A549 (cell line): Measurements from ENCODE around the gene SLC6A2. TPM values are rescaled to one million over a fixed set of nuclear protein-coding genes. Genes with fewer than 3 reads are reported as not detected.

Experiments
- ATAC-seq, 2 experiments: fragments of 200-7000 bp in 1 of 2; fragments of >200 bp in 1 of 2; cut with Nextera tagmentation in 1 of 2; cut with Tn5 transposase in 1 of 2; 3 replicates each; pipeline versions ENCODE4 v1.8.0 to v1.9.1; 2018 to 2020; ENCODE audit warnings: mild to moderate bottlenecking in 1 of 2, moderate library complexity in 1 of 2
- CTCF ChIA-PET: fragments of 300-600 bp; sonication (Branson Sonifier 250); formaldehyde crosslinking; extraction: SDS; loops from one replicate; lab custom pipeline; 2021; ENCODE audit warnings: antibody characterized with exemption, inconsistent platforms; lab: Yijun Ruan, JAX
- POLR2A ChIA-PET: fragments of 350-600 bp; formaldehyde crosslinking; extraction: SDS; loops from one replicate; lab custom pipeline; 2021; ENCODE audit warnings: antibody characterized with exemption, inconsistent platforms; lab: Yijun Ruan, JAX
- DNase-seq, 2 experiments: peaks; one replicate each; pipeline versions ENCODE4 v3.0.0 to v3.0.0-alpha.2; 2011 to 2016; ENCODE audit warnings: low read depth in 1 of 2, low spot score in 1 of 2
- FAIRE-seq: peaks from 2 replicates; lab custom pipeline; 2011; peaks lifted over from hg19 to GRCh38; lab: Jason Lieb, UNC
- H3K27ac ChIP-seq, 2 experiments: fragments of >200 bp; sonication (Bioruptor Twin); formaldehyde crosslinking; 3 replicates each; pipeline ENCODE4 v1.5.1; 2016 to 2017
- H3K4me1 ChIP-seq: fragments of >200 bp; sonication (Bioruptor Twin); formaldehyde crosslinking; 3 replicates; pipeline ENCODE4 v1.6.1; 2016
- H3K4me2 ChIP-seq: fragments of >200 bp; sonication (Bioruptor Twin); formaldehyde crosslinking; 3 replicates; pipeline ENCODE4 v1.6.1; 2016
- H3K4me3 ChIP-seq: fragments of >200 bp; sonication (Bioruptor Twin); formaldehyde crosslinking; 3 replicates; pipeline ENCODE4 v1.5.1; 2016
- H3K9me3 ChIP-seq: fragments of >200 bp; sonication (Bioruptor Twin); formaldehyde crosslinking; 3 replicates; pipeline ENCODE4 v1.6.1; 2016
- CBX2 ChIP-seq: fragments of 200-600 bp; sonication (generic); IDR thresholded peaks from 2 replicates; pipeline ENCODE4 v1.6.1; 2016; ENCODE audit warnings: low read depth, mild to moderate bottlenecking, borderline replicate concordance
- CHD2 ChIP-seq: fragments of 150-350 bp; IDR thresholded peaks from 2 replicates; pipeline ENCODE4 v1.6.1; 2014; ENCODE audit warnings: low read length; ENCODE audit not compliant: partially characterized antibody
- CTCF ChIP-seq: fragments of >200 bp; sonication (Bioruptor Twin); formaldehyde crosslinking; IDR thresholded peaks from 3 replicates; pipeline ENCODE4 v1.5.1; 2016
- ESRRA ChIP-seq: fragments of 150-350 bp; IDR thresholded peaks from 2 replicates; pipeline ENCODE4 v1.6.1; 2014; ENCODE audit warnings: mild to moderate bottlenecking, low read length, borderline replicate concordance
- FOSB ChIP-seq: fragments of 250-450 bp; sonication (Bioruptor Pico); IDR thresholded peaks from 2 replicates; pipeline ENCODE4 v1.5.0; 2020; ENCODE audit warnings: mild to moderate bottlenecking, moderate library complexity
- HDAC2 ChIP-seq: fragments of 200-600 bp; sonication (generic); IDR thresholded peaks from 2 replicates; pipeline ENCODE4 v1.6.1; 2016
- HES2 ChIP-seq: fragments of >200 bp; sonication (Bioruptor Twin); formaldehyde crosslinking; IDR thresholded peaks from 2 replicates; pipeline ENCODE4 v1.6.1; 2016
- HMGXB4 ChIP-seq: fragments of 250-450 bp; sonication (Bioruptor Pico); IDR thresholded peaks from 2 replicates; pipeline ENCODE4 v1.5.0; 2021; ENCODE audit warnings: mild to moderate bottlenecking, moderate library complexity, borderline replicate concordance
- HOXA7 ChIP-seq: fragments of 250-450 bp; sonication (Bioruptor Pico); IDR thresholded peaks from 2 replicates; pipeline ENCODE4 v1.5.0; 2020; ENCODE audit warnings: mild to moderate bottlenecking, moderate library complexity
- HOXB13 ChIP-seq: fragments of 250-450 bp; sonication (Bioruptor Pico); IDR thresholded peaks from 2 replicates; pipeline ENCODE4 v1.5.0; 2020; ENCODE audit warnings: low read depth, mild to moderate bottlenecking, moderate library complexity
- HOXB5 ChIP-seq: fragments of 250-450 bp; sonication (Bioruptor Pico); IDR thresholded peaks from 2 replicates; pipeline ENCODE4 v1.5.0; 2020; ENCODE audit warnings: mild to moderate bottlenecking, moderate library complexity
- MAFK ChIP-seq: fragments of 450-650 bp; IDR thresholded peaks from 2 replicates; pipeline ENCODE4 v1.6.1; 2014; ENCODE audit not compliant: partially characterized antibody
- NFE2L2 ChIP-seq: fragments of 150-350 bp; conservative IDR thresholded peaks from 2 replicates; pipeline ENCODE4 v1.6.1; 2014; ENCODE audit warnings: low read length
- NPAS2 ChIP-seq: fragments of 250-450 bp; sonication (Bioruptor Pico); IDR thresholded peaks from 2 replicates; pipeline ENCODE4 v1.8.0; 2022; ENCODE audit warnings: mild to moderate bottlenecking, moderate library complexity, borderline replicate concordance
- PHF8 ChIP-seq: fragments of 200-600 bp; sonication (generic); IDR thresholded peaks from 2 replicates; pipeline ENCODE4 v1.6.1; 2016; ENCODE audit warnings: low read depth, mild to moderate bottlenecking, antibody characterized with exemption, moderate library complexity, borderline replicate concordance
- POLR2AphosphoS2 ChIP-seq: conservative IDR thresholded peaks from 2 replicates; pipeline ENCODE4 v1.6.1; 2012; ENCODE audit warnings: low read length, improper control_type of control experiment, inconsistent platforms
- RAD21 ChIP-seq, 2 experiments: fragments of >200 bp in 1 of 2; sonication (Bioruptor Twin) in 1 of 2; formaldehyde crosslinking in 1 of 2; IDR thresholded peaks in 1 of 2; conservative IDR thresholded peaks in 1 of 2; 2 replicates in 1 of 2; 3 replicates in 1 of 2; pipeline ENCODE4 v1.6.1; 2012 to 2018; ENCODE audit warnings: inconsistent platforms in 1 of 2
- RCOR1 ChIP-seq: fragments of 150-350 bp; IDR thresholded peaks from 2 replicates; pipeline ENCODE4 v1.6.1; 2014; ENCODE audit warnings: antibody characterized with exemption, low read length, low read depth
- RNF2 ChIP-seq: fragments of 200-600 bp; sonication (generic); IDR thresholded peaks from 2 replicates; pipeline ENCODE4 v1.6.1; 2016; ENCODE audit warnings: low read depth, mild to moderate bottlenecking, antibody characterized with exemption, moderate library complexity, borderline replicate concordance
- SMC3 ChIP-seq: fragments of >200 bp; sonication (Bioruptor Twin); formaldehyde crosslinking; IDR thresholded peaks from 3 replicates; pipeline ENCODE4 v1.6.1; 2018; ENCODE audit warnings: inconsistent platforms
- TFCP2L1 ChIP-seq: fragments of 250-450 bp; sonication (Bioruptor Pico); IDR thresholded peaks from 2 replicates; pipeline ENCODE4 v1.5.0; 2021; ENCODE audit warnings: mild to moderate bottlenecking
- ZFP36 ChIP-seq: fragments of 450-650 bp; IDR thresholded peaks from 2 replicates; pipeline ENCODE4 v1.6.1; 2014; ENCODE audit warnings: borderline replicate concordance; ENCODE audit not compliant: partially characterized antibody
- ZNF302 ChIP-seq: fragments of 250-450 bp; sonication (Bioruptor Pico); IDR thresholded peaks from 2 replicates; pipeline ENCODE4 v1.9.0; 2021; ENCODE audit warnings: inconsistent platforms, mild to moderate bottlenecking, moderate library complexity
- ZSCAN20 ChIP-seq: fragments of 250-450 bp; sonication (Bioruptor Pico); IDR thresholded peaks from 2 replicates; pipeline ENCODE4 v1.8.0; 2022; ENCODE audit warnings: mild to moderate bottlenecking, moderate library complexity
- WGBS: methylation state at CpG from one replicate; pipeline ENCODE4 v1.1.6; 2017; ENCODE audit errors: missing lambda C conversion rate; 5-methylcytosine and 5-hydroxymethylcytosine counted together
- polyA plus RNA-seq, 4 experiments: library from polyadenylated mRNA; depleted of rRNA in 3 of 4; stranded (reverse); fragments of >200 nt; fragmentation: RNase III in 1 of 4; extraction: RNeasy Plus Mini Kit Qiagen cat#74134 plus additional on column Dnase treatment in 1 of 4; gene quantifications; 2 replicates in 3 of 4; 3 replicates in 1 of 4; pipeline ENCODE4 v1.2.3, GENCODE V29; 2011 to 2017

SLC6A2 gene
- polyA plus RNA-seq, 2 of the 4 experiments (the other 2 are of a cell fraction): not detected

DNA sequence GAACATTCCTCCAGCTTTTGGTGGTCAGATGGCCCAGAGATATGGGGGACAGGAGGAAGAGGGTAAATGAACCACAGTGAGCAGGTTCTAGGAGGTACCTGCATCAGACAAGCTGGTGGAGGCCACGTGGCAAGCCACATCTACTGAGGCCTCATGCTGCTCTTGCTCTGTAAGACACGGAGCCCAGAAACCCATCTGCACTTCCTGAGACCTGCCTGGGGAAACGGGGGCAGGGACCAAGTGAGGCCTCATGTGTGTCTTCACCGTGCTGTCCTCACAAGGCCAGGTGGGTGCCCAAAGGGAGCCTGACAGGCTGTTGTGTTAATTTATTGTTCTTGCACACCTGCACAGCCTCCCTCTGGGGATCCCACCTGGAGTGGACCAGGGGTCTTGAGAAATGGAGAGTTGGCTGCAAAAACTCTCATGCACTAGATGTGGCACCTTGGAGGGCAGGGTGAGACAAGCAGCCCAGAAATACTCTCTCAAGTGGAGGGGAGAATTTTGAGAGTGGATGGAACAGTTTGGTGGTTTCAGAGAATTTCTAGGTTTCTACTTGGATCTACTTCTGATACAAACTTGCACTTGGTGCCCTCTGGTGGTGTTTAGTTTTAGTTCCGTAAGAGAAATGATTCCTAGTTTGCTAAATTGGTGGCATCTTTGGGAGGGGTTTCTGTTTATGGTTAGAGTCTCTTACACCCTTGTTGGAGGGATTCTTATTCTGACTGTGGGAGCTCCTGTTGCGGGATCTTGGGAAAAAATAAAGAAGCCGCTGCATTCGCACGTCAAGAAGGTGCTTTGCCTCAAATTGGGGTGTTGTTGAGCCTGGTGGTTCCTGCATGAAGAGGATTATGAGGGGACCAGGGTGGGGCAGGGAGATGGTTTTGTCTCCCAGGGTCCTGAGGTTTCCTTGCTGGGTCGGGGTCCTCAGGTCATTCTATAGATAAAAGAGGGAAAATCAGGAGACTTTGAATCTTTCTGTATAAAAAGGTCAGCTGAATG lies 47.5 kb downstream of the SLC6A2 start:
- Histone ChIP-seq H3K4me3 (no peak overlapping the region), H3K4me1 (no peaks in the 10 kb centered on the region), H3K27ac (no peak overlapping the region), H3K4me2 (no peak overlapping the region), H3K9me3 (no peaks in the 10 kb centered on the region)
- DNase-seq (peak; percentile 18 to 70), ATAC-seq (peak in 1 of 2 experiments; percentile 67; a peak in 4 of 6 replicates), FAIRE-seq (no peak)
- ChIA-PET POLR2A (no interaction called here), CTCF (interaction anchor here (0.8 to 26.4 kb wide), 35 partner anchors 8 to 615 kb away, joined by 3 to 554 read pairs (median 5); no protein-coding TSS in a partner anchor)
- 28% methylated on average over 10 of the region's 10 CpGs for WGBS
- TF ChIP-seq NFE2L2 (no peak), RCOR1 (no peak), ZFP36 (no peak), CBX2 (no peak), CHD2 (no peak), HMGXB4 (CRISPR knock-in tag) (no peak), SMC3 (peak; percentile 84), HES2 (no peak), CTCF (peak; percentile 61), NPAS2 (no peak), ZSCAN20 (CRISPR knock-in tag) (no peak), RAD21 (conservative IDR thresholded peaks at IDR 0.05 in 1 of 2, IDR thresholded peaks at IDR 0.05 in 1 of 2) (peak; percentile 68 to 69), POLR2AphosphoS2 (no peak), FOSB (CRISPR knock-in tag) (no peak), TFCP2L1 (no peak)

- TF ChIP-seq HDAC2 (no peak), HOXB13 (no peak), MAFK (no peak), HES2 (no peak), RAD21 (conservative IDR thresholded peaks at IDR 0.05 in 1 of 2, IDR thresholded peaks at IDR 0.05 in 1 of 2) (no peak), HMGXB4 (CRISPR knock-in tag) (no peak), NPAS2 (no peak), CHD2 (no peak), ESRRA (no peak), ZNF302 (CRISPR knock-in tag) (no peak), HOXA7 (CRISPR knock-in tag) (no peak), HOXB5 (no peak), PHF8 (no peak), RNF2 (no peak)
- FAIRE-seq (no peak), ATAC-seq (no peak), DNase-seq (no peak)
- Histone ChIP-seq H3K4me2 (no peak overlapping the region), H3K9me3 (no peaks in the 10 kb centered on the region), H3K4me3 (no peak overlapping the region), H3K4me1 (no peaks in the 10 kb centered on the region), H3K27ac (no peak overlapping the region)
- ChIA-PET CTCF (interaction anchor here (0.8 to 26.4 kb wide), 5 partner anchors 42 to 241 kb away, joined by 3 to 554 read pairs (median 4); no protein-coding TSS in a partner anchor), POLR2A (no interaction called here)
- WGBS: 79% methylated on average over 1 of the region's 1 CpG
These were observed 51.1 kb downstream of the SLC6A2 start for GRCh38 chr16:55706739-55707384.
